Hepatocyte (in vitro differentiated cells): ENCODE data around the gene SPINDOC. TPM values are rescaled to one million over a fixed set of nuclear protein-coding genes. Genes with fewer than 3 reads are reported as not detected.

Experiments used
- DNase-seq: peaks from one replicate; pipeline ENCODE4 v3.0.0-alpha.2; 2016; ENCODE audit warnings: low spot score
- H2AFZ ChIP-seq: fragments of 200-600 bp; sonication (generic); 2 replicates; pipeline ENCODE4 v1.6.0; 2016; ENCODE audit warnings: antibody characterized with exemption, mild to moderate bottlenecking
- H3K27ac ChIP-seq: fragments of 200-600 bp; sonication (generic); 2 replicates; pipeline ENCODE4 v1.5.1; 2016; ENCODE audit warnings: mild to moderate bottlenecking
- H3K27me3 ChIP-seq: fragments of 200-600 bp; sonication (generic); 2 replicates; pipeline ENCODE4 v1.6.1; 2016
- H3K36me3 ChIP-seq: fragments of 200-600 bp; sonication (generic); replicated peaks from 2 replicates; pipeline ENCODE4 v1.5.1; 2016; ENCODE audit warnings: low read depth; ENCODE audit not compliant: insufficient read depth
- H3K4me1 ChIP-seq: fragments of 200-600 bp; sonication (generic); 2 replicates; pipeline ENCODE4 v1.5.1; 2016; ENCODE audit warnings: mild to moderate bottlenecking, moderate library complexity; ENCODE audit not compliant: insufficient read depth
- H3K4me2 ChIP-seq: fragments of 200-600 bp; sonication (generic); 2 replicates; pipeline ENCODE4 v1.6.0; 2016
- H3K4me3 ChIP-seq: fragments of 200-600 bp; sonication (generic); 2 replicates; pipeline ENCODE4 v1.5.1; 2016; ENCODE audit warnings: mild to moderate bottlenecking
- H3K79me2 ChIP-seq: fragments of 200-600 bp; sonication (generic); 2 replicates; pipeline ENCODE4 v1.6.0; 2017; ENCODE audit warnings: mild to moderate bottlenecking
- H3K9me2 ChIP-seq: fragments of 200-600 bp; sonication (generic); replicated peaks from 2 replicates; pipeline ENCODE4 v1.6.0; 2017; ENCODE audit warnings: mild to moderate bottlenecking; ENCODE audit not compliant: insufficient read depth
- H3K9me3 ChIP-seq: fragments of 200-600 bp; sonication (generic); 2 replicates; pipeline ENCODE4 v1.5.1; 2016; ENCODE audit warnings: low read depth, mild to moderate bottlenecking
- H4K20me1 ChIP-seq: fragments of 200-600 bp; sonication (generic); 2 replicates; pipeline ENCODE4 v1.6.0; 2016; ENCODE audit warnings: mild to moderate bottlenecking; ENCODE audit not compliant: insufficient read depth, poor library complexity, severe bottlenecking
- EZH2 ChIP-seq: fragments of 200-600 bp; sonication (generic); IDR thresholded peaks from 2 replicates; pipeline ENCODE4 v1.6.1; 2016; ENCODE audit warnings: antibody characterized with exemption, mild to moderate bottlenecking, borderline replicate concordance
- EZH2phosphoT487 ChIP-seq: fragments of 200-600 bp; sonication (generic); IDR thresholded peaks from one replicate; pipeline ENCODE4 v1.6.1; 2018; ENCODE audit warnings: antibody characterized with exemption, mild to moderate bottlenecking, low read depth, moderate library complexity; ENCODE audit not compliant: unreplicated experiment, severe bottlenecking
- WGBS: methylation state at CpG from one replicate; pipeline ENCODE4 v1.1.6; 2016; ENCODE audit warnings: low lambda C conversion rate; ENCODE audit errors: missing lambda C conversion rate; 5-methylcytosine and 5-hydroxymethylcytosine counted together
- polyA plus RNA-seq: library from polyadenylated mRNA; unstranded; fragments of >200 nt; fragmentation: Nextera tagmentation; extraction: Ambion mirVana; gene quantifications from 2 replicates; pipeline ENCODE4 v1.2.1, GENCODE V29; 2016
- total RNA-seq: library from RNA; depleted of rRNA; stranded (reverse); fragments of >200 nt; gene quantifications from 2 replicates; pipeline ENCODE4 v1.2.3, GENCODE V29; 2014
- TF ChIP-seq, protein P1 (sequence below): fragments of 200-600 bp; sonication (generic); IDR thresholded peaks from 2 replicates; pipeline ENCODE4 v1.5.1; 2016; ENCODE audit warnings: antibody characterized with exemption, mild to moderate bottlenecking; ENCODE audit not compliant: poor library complexity

SPINDOC gene
- total and polyA plus RNA-seq, 2 experiments from 2014 or later = 9.9 to 24.0 TPM

- TF ChIP-seq EZH2 (no peak), EZH2phosphoT487 (no peak)
- TF ChIP-seq, protein P1, sequence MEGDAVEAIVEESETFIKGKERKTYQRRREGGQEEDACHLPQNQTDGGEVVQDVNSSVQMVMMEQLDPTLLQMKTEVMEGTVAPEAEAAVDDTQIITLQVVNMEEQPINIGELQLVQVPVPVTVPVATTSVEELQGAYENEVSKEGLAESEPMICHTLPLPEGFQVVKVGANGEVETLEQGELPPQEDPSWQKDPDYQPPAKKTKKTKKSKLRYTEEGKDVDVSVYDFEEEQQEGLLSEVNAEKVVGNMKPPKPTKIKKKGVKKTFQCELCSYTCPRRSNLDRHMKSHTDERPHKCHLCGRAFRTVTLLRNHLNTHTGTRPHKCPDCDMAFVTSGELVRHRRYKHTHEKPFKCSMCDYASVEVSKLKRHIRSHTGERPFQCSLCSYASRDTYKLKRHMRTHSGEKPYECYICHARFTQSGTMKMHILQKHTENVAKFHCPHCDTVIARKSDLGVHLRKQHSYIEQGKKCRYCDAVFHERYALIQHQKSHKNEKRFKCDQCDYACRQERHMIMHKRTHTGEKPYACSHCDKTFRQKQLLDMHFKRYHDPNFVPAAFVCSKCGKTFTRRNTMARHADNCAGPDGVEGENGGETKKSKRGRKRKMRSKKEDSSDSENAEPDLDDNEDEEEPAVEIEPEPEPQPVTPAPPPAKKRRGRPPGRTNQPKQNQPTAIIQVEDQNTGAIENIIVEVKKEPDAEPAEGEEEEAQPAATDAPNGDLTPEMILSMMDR = no peak
- no peak overlapping the region for H2AFZ ChIP-seq
- H3K9me3 ChIP-seq = no peaks in the 10 kb centered on the region
- peak overlapping the region; percentile 63 for H3K4me2 ChIP-seq
- WGBS = 75% methylated on average over 5 of the region's 5 CpGs
- H3K27ac ChIP-seq = peak overlapping the region; percentile 56
- peaks cover 47% of the 10 kb centered on the region for H3K4me1 ChIP-seq
- peaks cover 85% of the 10 kb centered on the region for H3K79me2 ChIP-seq
- H3K36me3 ChIP-seq = no peaks in the 10 kb centered on the region
- no peak for DNase-seq
- H3K27me3 ChIP-seq = no peaks in the 10 kb centered on the region
- no peaks in the 10 kb centered on the region for H3K9me2 ChIP-seq
- H4K20me1 ChIP-seq = peaks cover 80% of the 10 kb centered on the region
- H3K4me3 ChIP-seq = no peak overlapping the region
Observed at GRCh38 chr11:63872800-63873197, 59.5 kb downstream of the SPINDOC start.

DNA sequence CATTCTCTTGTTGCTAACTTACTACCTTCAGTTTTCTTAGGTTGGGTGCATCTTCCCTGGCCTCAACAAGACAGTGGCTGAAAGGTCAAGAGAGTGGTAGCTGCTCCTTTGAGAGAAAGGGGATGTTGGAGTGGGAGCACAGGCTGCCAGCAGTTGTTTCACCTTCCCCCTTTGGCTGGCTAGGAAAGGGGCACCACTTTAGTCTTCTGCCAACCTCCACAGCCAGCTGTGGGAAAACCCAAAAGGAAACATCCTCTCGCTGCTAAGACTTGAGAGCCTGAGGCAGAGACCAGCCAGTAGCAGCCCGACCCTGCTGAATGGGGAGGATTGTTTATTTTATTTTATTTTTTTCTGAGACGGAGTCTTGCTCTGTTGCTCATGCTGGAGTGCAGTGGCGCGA is 60.1 kb downstream of the SPINDOC start:
- Histone ChIP-seq H3K27ac (peak overlapping the region; percentile 46), H4K20me1 (peaks cover 77% of the 10 kb centered on the region)
- 87% methylated on average over 5 of the region's 5 CpGs for WGBS

GRCh38 chr11:63874511-63874910 is 61.3 kb downstream of the SPINDOC start:
- no peaks in the 10 kb centered on the region for H3K9me3 ChIP-seq
- peak; percentile 29 for DNase-seq
- no peaks in the 10 kb centered on the region for H3K36me3 ChIP-seq
- peaks cover 72% of the 10 kb centered on the region for H4K20me1 ChIP-seq
- H3K4me3 ChIP-seq = no peak overlapping the region
- H3K4me1 ChIP-seq = peaks cover 42% of the 10 kb centered on the region
- peak overlapping the region; percentile 9 for H3K4me2 ChIP-seq
- peaks cover 85% of the 10 kb centered on the region for H3K79me2 ChIP-seq
- no peaks in the 10 kb centered on the region for H3K27me3 ChIP-seq
- H3K9me2 ChIP-seq = no peaks in the 10 kb centered on the region
- 31% methylated on average over 6 of the region's 6 CpGs for WGBS
- H2AFZ ChIP-seq = no peak overlapping the region
- TF ChIP-seq, protein P1 = no peak
- TF ChIP-seq EZH2phosphoT487 = no peak
- H3K27ac ChIP-seq = peak overlapping the region; percentile 34

More for the DNA sequence above, 60.1 kb downstream of the SPINDOC start:
- peak overlapping the region; percentile 63 for H3K4me2 ChIP-seq
- H3K9me2 ChIP-seq = no peaks in the 10 kb centered on the region
- DNase-seq = no peak
- H3K79me2 ChIP-seq = peaks cover 85% of the 10 kb centered on the region
- TF ChIP-seq EZH2 (no peak), EZH2phosphoT487 (no peak)
- TF ChIP-seq, protein P1 = no peak
- no peaks in the 10 kb centered on the region for H3K36me3 ChIP-seq
- no peaks in the 10 kb centered on the region for H3K27me3 ChIP-seq
- no peaks in the 10 kb centered on the region for H3K9me3 ChIP-seq
- H3K4me1 ChIP-seq = peaks cover 46% of the 10 kb centered on the region
- H3K4me3 ChIP-seq = no peak overlapping the region
- H2AFZ ChIP-seq = no peak overlapping the region
